Chondrocyte (in vitro differentiated cells): ENCODE results near the gene POMZP3. TPM values are rescaled to one million over a fixed set of nuclear protein-coding genes. Genes with fewer than 3 reads are reported as not detected.
"Not testable (repeated sequence)": the region's sequence is repeated elsewhere in the genome, so short reads cannot be mapped to it uniquely, and the experiment has no call there.

Experiments used
- DNase-seq: peaks from one replicate; pipeline ENCODE4 v3.0.0; 2021; ENCODE audit warnings: mixed read lengths, low spot score
- H3K27ac Mint-ChIP-seq: one replicate; pipeline ENCODE4 v1.8.0; 2021; ENCODE audit warnings: mild to moderate bottlenecking, moderate library complexity, mixed read lengths; ENCODE audit not compliant: unreplicated experiment
- H3K27me3 Mint-ChIP-seq: 2 replicates; pipeline ENCODE4 v1.8.0; 2021; ENCODE audit warnings: low read depth, mixed read lengths
- H3K36me3 Mint-ChIP-seq: 2 replicates; pipeline ENCODE4 v1.8.0; 2021; ENCODE audit warnings: low read depth, mixed read lengths
- H3K4me1 Mint-ChIP-seq: 2 replicates; pipeline ENCODE4 v1.8.0; 2021; ENCODE audit warnings: low read depth, mild to moderate bottlenecking, mixed read lengths
- H3K4me3 Mint-ChIP-seq: one replicate; pipeline ENCODE4 v1.8.0; 2021; ENCODE audit warnings: mild to moderate bottlenecking, moderate library complexity, mixed read lengths; ENCODE audit not compliant: unreplicated experiment
- H3K9me3 Mint-ChIP-seq: 2 replicates; pipeline ENCODE4 v1.8.0; 2021; ENCODE audit warnings: low read depth, mixed read lengths
- total RNA-seq: library from RNA; stranded (reverse); gene quantifications from 3 replicates; pipeline ENCODE4 v1.2.1, GENCODE V29; 2021

POMZP3 gene
- total RNA-seq, 1 donor from 2014 or later: 5.3 TPM

DNA sequence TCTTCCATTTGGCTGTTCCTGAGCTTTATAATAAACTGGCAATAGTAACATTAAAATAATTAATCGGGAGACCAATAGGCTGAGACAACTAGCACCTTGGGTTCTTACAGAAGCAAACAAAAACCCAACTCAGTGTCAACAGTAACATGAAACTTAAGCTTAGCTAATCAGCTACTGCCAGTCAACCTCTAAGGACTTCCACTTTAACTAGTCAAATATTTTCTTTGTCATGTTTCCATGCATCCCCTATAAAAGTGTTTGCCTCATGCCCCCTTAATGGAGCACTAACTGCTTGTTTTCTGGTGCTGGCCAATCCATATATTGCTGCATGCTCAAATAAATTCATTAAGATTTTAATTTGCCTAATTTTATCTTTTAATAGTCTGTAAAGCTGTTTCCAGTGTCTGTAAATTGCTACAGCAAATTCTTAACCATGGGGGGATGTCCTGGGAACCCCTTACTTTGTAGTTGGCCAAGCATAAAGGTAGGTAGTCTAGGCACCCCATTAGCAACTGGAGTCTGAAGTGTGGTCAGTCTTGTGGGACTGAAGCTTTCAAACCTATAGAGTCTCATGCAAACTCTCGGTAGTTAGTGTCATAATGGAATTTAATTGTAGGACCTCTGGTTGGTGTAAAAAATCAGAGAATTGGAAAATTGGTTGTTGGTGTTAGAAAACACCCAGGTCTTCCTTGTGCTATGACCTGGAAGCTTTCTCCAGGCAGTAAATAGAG lies 40.3 kb downstream of the POMZP3 start:
- not testable (repeated sequence) for H3K36me3 Mint-ChIP-seq, H3K9me3 Mint-ChIP-seq, H3K27ac Mint-ChIP-seq, DNase-seq, H3K27me3 Mint-ChIP-seq, H3K4me3 Mint-ChIP-seq
- H3K4me1 Mint-ChIP-seq: peaks cover 38% of the 10 kb centered on the region

DNA sequence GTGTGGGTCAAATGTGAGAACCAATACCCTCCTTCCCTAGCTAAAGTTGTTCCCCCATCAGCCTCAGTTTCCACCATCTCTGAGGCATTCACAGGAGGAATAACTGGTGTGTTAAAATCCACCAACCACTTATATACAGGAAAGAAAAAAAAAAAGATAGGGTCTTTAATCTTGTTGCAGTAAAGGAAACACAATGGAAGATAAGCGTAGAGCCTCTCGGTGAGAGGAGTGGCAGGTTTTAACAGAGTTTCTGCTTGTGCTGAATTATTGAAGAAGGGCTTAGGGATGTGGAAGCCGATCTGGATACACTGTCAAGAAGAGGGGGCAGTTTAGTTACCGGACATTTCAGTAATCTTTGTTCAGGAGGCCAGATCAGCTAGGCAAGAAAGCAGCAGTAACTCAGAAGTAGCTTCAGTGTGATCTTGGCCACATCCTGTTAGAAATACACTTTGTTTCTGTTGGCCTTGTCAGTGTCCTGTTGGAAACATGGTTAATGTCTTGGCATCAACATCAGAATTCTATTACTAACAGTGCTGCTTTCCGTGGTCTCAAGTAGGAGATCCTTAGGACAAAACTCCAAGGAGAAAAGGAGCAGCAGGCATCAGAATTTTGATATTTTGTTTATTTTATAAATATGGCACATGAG lies 43.3 kb downstream of the POMZP3 start:
- not testable (repeated sequence) for H3K36me3 Mint-ChIP-seq, H3K9me3 Mint-ChIP-seq, DNase-seq, H3K27me3 Mint-ChIP-seq
- Mint-ChIP-seq H3K4me3 (peak overlapping the region; percentile 49), H3K27ac (peak overlapping the region; percentile 93), H3K4me1 (peaks cover 47% of the 10 kb centered on the region)

DNA sequence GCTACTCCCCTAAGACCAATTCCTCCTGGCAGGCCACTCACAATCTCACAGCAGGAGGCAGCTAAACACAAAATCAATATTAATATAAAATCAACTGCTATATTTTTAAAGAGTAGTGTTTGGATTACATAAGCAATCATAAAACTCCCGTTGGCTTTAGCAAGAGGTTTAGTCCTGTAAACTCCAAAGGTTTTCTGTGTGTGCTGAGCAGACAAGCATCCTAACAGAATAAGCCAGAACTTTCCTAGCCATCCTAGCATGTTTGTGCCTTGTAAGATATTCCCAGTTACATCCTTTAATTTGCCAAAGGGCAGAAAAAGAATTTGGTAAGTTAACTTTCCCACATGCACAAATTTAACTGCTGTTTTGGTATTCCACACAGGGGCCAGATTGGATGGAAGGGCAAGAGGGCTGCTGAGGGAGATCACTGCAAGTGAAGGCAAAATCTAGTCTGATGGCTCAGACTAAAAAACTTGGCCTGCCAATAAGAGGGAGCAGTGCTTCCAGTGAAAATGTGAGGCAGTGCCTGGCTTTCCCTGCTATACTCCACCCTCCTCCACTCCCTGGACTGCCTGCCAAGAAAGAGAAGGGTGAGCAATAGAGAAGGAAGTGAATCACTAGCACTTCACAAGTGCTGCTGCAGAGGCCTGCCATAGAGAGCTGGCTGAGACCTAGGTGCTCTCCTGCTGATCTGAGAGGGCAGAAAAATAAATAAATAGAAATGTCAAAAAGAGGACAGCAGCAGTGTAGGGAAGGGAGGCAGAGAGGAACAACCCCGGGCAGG lies 44.0 kb downstream of the POMZP3 start:
- not testable (repeated sequence) for H3K9me3 Mint-ChIP-seq, DNase-seq, H3K27me3 Mint-ChIP-seq, H3K36me3 Mint-ChIP-seq
- peak overlapping the region; percentile 49 for H3K4me3 Mint-ChIP-seq
- H3K27ac Mint-ChIP-seq: peak overlapping the region; percentile 93
- H3K4me1 Mint-ChIP-seq: peaks cover 43% of the 10 kb centered on the region

DNA sequence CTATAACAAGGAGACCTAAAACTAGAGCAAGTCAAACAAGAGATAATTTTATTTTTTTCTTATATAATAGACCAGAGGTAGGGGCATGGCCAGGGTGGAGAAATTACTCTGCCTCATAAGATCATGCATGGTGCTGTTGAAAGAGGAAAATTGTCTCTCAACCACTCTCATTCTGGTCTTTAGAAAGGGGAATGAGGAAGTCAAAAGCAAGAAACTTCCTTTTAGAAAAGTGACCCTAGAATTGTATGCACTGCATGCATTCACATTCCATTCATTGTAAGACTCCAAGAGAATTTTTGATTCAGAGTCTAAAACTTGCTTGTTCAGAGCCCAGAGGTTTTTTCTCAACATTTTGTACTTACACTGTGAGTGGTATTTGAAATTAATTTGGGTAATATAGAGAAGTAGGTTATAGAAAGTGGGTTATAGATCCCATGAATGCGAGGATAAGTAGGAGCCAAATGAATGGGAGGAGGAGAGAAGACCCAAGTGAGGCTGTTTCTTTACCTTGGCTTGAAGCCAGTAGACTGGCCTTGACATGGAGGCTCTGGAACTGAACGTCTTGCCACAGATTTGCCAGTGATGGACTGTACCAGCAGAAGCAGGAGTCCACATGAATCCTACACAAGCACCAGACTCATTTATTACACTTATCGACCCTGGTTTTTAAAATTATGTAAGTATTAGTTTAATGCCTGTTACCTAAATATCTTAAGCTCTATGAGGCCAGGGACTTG lies 51.0 kb downstream of the POMZP3 start:
- not testable (repeated sequence) for H3K36me3 Mint-ChIP-seq, DNase-seq, H3K9me3 Mint-ChIP-seq, H3K4me3 Mint-ChIP-seq, H3K27me3 Mint-ChIP-seq
- H3K27ac Mint-ChIP-seq: peak overlapping the region; percentile 28
- H3K4me1 Mint-ChIP-seq: peaks cover 21% of the 10 kb centered on the region

DNA sequence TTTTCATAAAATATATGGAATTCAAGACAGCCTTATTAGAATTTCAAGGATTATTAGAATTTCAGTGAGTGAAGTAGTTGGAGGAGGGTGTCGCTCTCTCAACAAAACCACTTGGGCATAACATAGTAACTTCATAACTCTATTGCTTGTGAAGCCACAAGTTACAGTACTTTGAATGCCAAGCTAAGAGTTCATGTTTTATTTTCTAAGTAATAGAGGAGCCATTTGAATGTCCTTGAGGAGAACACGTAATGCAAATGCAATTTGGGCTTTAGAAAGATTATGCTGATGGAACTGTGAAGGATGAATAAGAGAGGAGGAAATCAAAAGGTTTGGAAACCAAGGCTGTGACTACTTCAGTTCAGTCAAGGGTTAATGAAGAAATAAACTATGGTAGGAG lies 51.6 kb downstream of the POMZP3 start:
- DNase-seq, H3K4me3 Mint-ChIP-seq, H3K27ac Mint-ChIP-seq, H3K36me3 Mint-ChIP-seq, H3K9me3 Mint-ChIP-seq, H3K27me3 Mint-ChIP-seq: not testable (repeated sequence)
- peaks cover 21% of the 10 kb centered on the region for H3K4me1 Mint-ChIP-seq

DNA sequence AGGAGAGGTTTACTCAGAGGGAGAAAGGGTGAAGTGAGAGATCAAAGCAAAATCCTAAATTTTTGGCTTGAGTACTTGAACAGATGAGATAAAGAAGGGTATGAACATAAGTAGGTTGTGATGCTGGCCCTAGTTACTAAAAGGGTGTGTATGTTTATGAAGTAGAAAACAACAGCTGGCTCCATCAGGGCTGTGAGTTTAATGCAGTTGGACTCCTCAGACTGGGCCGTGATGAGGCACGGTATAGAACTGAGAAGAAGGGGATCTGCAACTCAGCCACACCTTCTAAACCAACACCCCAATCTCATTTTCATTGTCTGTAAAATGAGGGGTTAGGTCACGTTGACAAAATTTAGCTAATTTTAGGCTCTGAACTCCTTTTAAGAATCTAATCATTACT lies 54.8 kb downstream of the POMZP3 start:
- not testable (repeated sequence) for H3K27ac Mint-ChIP-seq, H3K36me3 Mint-ChIP-seq, DNase-seq, H3K9me3 Mint-ChIP-seq, H3K27me3 Mint-ChIP-seq, H3K4me3 Mint-ChIP-seq
- peaks cover 23% of the 10 kb centered on the region for H3K4me1 Mint-ChIP-seq

DNA sequence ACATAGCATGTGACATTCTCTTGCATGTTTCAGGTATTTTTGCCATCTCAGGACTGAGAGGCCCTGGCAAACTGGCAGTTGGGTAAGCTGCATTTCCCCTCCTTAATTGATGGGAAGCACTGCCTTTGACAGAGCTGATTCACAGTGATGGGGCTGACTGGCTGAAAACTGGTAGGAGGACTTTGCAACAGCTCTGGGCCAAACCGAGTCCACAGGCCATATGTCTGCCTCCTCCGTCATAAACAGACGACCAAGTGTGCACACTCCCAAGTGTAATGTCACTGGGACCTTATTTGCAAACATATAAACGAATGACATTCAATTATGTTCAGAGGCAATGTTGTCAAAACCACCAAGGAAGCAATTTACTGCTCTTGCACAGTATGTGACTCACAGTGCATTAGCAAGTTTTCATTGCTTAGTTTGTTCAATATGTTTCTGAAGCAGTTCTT lies 56.7 kb downstream of the POMZP3 start:
- H3K27me3 Mint-ChIP-seq, DNase-seq, H3K9me3 Mint-ChIP-seq, H3K4me3 Mint-ChIP-seq, H3K36me3 Mint-ChIP-seq: not testable (repeated sequence)
- H3K4me1 Mint-ChIP-seq: peaks cover 18% of the 10 kb centered on the region
- H3K27ac Mint-ChIP-seq: peak overlapping the region; percentile 41

DNA sequence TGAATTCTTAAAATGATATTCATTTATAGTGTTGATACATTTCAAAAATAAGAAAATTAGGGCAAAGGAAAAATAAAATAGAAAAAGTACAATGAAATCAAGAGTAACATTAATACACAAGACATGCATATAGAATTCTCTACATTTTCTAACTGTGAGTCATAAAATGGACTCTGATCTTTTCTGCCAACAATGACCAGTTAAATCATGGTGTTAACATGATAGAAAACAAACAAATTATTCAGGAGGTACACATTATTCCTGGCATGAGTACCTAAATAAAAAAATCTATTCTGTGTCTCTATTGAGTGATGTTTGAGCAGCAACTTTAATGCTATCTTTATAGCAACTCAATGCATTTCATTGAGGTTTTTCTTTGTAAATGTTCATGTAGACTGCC lies 58.3 kb downstream of the POMZP3 start:
- not testable (repeated sequence) for DNase-seq

DNA sequence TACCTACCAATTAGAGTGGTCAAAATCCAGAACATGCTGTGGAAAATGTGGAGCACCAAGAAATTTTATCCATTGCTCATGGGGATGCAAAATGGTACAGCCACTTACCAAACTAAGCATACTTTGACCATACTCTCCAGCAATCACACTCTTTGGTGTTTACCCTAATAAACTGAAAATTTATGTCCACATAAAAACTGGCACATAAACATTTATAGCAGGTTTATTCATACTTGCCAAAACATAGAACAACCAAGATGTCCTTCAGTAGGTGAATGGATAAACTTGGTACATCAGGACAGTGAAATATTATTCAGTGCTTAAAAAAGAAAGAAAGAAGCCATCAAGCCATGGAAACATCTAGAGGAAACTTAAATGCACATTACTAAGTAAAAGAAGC lies 59.3 kb downstream of the POMZP3 start:
- not testable (repeated sequence) for H3K9me3 Mint-ChIP-seq, H3K27ac Mint-ChIP-seq, H3K4me3 Mint-ChIP-seq, H3K27me3 Mint-ChIP-seq, DNase-seq, H3K36me3 Mint-ChIP-seq
- H3K4me1 Mint-ChIP-seq: peaks cover 15% of the 10 kb centered on the region

More for the DNA sequence above, 58.3 kb downstream of the POMZP3 start:
- not testable (repeated sequence) for H3K27me3 Mint-ChIP-seq, H3K9me3 Mint-ChIP-seq, H3K4me3 Mint-ChIP-seq, H3K36me3 Mint-ChIP-seq
- Mint-ChIP-seq H3K4me1 (peaks cover 15% of the 10 kb centered on the region), H3K27ac (peak overlapping the region; percentile 54)

DNA sequence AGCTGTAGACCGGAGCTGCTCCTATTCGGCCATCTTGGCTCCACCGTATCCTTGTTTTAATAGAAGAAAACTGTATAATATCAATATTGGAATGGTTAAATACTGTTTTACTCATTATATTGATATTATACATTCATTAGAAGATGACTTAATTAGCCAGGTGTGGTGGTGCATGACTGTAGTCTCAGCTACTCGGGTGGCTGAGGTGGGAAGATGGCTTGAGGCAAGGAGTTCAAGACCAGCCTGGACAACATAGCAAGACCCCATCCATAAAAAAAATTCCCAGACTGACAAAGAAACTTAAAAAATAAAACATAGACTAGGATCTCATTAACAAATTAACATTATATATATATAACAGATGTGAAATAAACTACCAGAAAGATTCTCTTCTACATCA lies 59.8 kb downstream of the POMZP3 start:
- H3K27ac Mint-ChIP-seq, H3K9me3 Mint-ChIP-seq, H3K27me3 Mint-ChIP-seq, DNase-seq, H3K36me3 Mint-ChIP-seq, H3K4me3 Mint-ChIP-seq: not testable (repeated sequence)
- H3K4me1 Mint-ChIP-seq: peaks cover 11% of the 10 kb centered on the region

DNA sequence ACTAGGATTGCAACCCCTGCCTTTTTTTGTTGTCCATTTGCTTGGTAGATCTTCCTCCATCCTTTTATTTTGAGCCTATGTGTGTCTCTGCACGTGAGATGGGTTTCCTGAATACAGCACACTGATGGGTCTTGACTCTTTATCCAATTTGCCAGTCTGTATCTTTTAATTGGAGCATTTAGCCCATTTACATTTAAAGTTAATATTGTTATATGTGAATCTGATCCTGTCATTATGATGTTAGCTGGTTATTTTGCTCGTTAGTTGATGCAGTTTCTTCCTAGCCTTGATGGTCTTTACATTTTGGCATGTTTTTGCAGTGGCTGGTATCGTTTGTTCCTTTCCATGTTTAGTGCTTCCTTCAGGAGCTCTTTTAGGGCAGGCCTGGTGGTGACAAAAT lies 62.1 kb downstream of the POMZP3 start:
- not testable (repeated sequence) for H3K4me3 Mint-ChIP-seq, DNase-seq, H3K36me3 Mint-ChIP-seq, H3K9me3 Mint-ChIP-seq, H3K27ac Mint-ChIP-seq, H3K27me3 Mint-ChIP-seq, H3K4me1 Mint-ChIP-seq

DNA sequence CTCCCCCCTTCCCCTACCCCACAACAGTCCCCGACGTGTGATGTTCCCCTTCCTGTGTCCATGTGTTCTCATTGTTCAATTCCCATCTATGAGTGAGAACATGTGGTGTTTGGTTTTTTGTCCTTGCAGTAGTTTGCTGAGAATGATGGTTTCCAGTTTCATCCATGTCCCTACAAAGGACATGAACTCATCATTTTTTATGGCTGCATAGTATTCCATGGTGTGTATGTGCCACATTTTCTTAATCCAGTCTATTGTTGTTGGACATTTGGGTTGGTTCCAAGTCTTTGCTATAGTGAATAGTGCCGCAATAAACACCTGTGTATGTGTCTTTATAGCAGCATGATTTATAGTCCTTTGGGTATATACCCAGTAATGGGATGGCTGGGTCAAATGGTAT lies 65.7 kb downstream of the POMZP3 start:
- H3K27me3 Mint-ChIP-seq, H3K9me3 Mint-ChIP-seq, H3K27ac Mint-ChIP-seq, DNase-seq, H3K4me3 Mint-ChIP-seq, H3K36me3 Mint-ChIP-seq, H3K4me1 Mint-ChIP-seq: not testable (repeated sequence)
